DMS153 treated with DMSO at 0.1 percent for 48 hours (cell line): Measurements from ENCODE around the gene ADGRG7.

ENCODE experiments used
- DNase-seq: peaks from one replicate; lab custom pipeline; 2025; ENCODE audit not compliant: unreplicated experiment; lab: John Stamatoyannopoulos, UW

ADGRG7 gene

GRCh38 chr3:100737334-100737733, 127.9 kb downstream of the ADGRG7 start:
- no peak for DNase-seq

GRCh38 chr3:100740207-100740606, 130.8 kb downstream of the ADGRG7 start:
- DNase-seq: no peak

- DNase-seq: no peak
Observed at GRCh38 chr3:100743535-100743934, 134.1 kb downstream of the ADGRG7 start.

- DNase-seq: no peak
Observed at GRCh38 chr3:100744671-100745070, 135.3 kb downstream of the ADGRG7 start.
